ENCODE results near the gene OR4C6.

The OR4C6 gene

GRCh38 chr11:55697817-55698216 lies 35.8 kb downstream of the OR4C6 start:
- H3K9me3 ChIP-seq (replicated peaks in 1 of 11): peaks cover 7 to 15% (median 12%) of the 10 kb centered on the region in 11 experiments; a peak in 17 of 22 replicates
- no peak overlapping the region for H3K9ac ChIP-seq
- no peak overlapping the region for H3K4me2 ChIP-seq
- H3K4me3 ChIP-seq: no peak overlapping the region
- H4K20me1 ChIP-seq: no peaks in the 10 kb centered on the region
- no peaks in the 10 kb centered on the region for H3K27me3 ChIP-seq
- TF ChIP-seq Cebpa-rat (IDR thresholded peaks at IDR 0.05): no peak
- H3K36me3 ChIP-seq: no peaks in the 10 kb centered on the region
- H3K4me1 ChIP-seq: no peaks in the 10 kb centered on the region
- H3K27ac ChIP-seq: no peak overlapping the region

DNA sequence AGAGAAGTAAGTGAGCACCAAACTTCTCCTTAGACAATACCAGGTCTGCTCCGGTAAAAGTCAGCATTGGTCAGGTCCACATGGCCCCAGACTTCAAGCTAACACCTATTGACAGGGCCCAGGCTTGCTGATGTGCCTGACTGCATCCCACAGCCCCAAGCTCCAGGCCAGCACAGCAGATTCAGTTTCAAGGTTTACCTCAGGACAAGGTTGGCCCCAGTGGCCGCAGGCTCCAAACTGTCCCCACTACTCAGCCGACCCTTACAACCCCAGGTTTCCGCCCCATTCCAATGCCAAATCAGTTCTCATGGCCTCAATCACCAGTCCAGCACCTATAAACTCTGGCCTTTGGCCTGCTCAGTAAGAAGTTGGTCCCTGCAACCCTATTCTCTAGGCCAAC lies 39.4 kb downstream of the OR4C6 start:
- no peaks in the 10 kb centered on the region for H3K4me1 ChIP-seq
- no peaks in the 10 kb centered on the region for H3K27me3 ChIP-seq
- no peak overlapping the region for H3K27ac ChIP-seq
- H3K9ac ChIP-seq: no peak overlapping the region
- no peak for TF ChIP-seq Cebpa-rat (IDR thresholded peaks at IDR 0.05)
- H3K9me3 ChIP-seq (replicated peaks in 1 of 11): peaks cover 7 to 34% (median 17%) of the 10 kb centered on the region in 11 experiments; a peak in 18 of 22 replicates
- H4K20me1 ChIP-seq: no peaks in the 10 kb centered on the region
- no peaks in the 10 kb centered on the region for H3K36me3 ChIP-seq
- H3K4me3 ChIP-seq: no peak overlapping the region
- no peak overlapping the region for H3K4me2 ChIP-seq

DNA sequence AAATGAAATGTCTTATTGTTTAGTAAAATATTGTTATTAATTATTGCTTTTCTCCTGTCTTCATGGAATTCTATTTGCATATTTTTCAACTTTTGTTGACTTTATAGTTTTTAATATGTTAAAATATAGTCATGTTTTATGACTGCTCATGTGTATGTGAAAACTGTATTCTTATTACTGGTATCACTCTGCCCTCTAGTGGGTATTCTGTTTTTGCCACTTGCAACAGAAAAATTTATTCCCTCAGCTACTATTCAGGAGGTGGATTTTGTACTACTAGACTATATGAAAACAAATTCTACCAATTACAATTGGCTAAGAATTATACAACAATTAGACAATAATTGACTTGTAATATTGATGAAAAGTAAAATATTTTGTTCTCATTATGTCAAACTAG lies 45.0 kb downstream of the OR4C6 start:
- Histone ChIP-seq H3K27ac (no peak overlapping the region), H3K36me3 (no peaks in the 10 kb centered on the region), H3K9ac (no peak overlapping the region), H3K4me2 (no peak overlapping the region), H3K9me3 (replicated peaks in 1 of 11) (peaks cover 6 to 28% (median 12%) of the 10 kb centered on the region in 11 experiments; a peak in 18 of 22 replicates), H3K4me3 (no peak overlapping the region), H4K20me1 (no peaks in the 10 kb centered on the region), H3K4me1 (no peaks in the 10 kb centered on the region), H3K27me3 (no peaks in the 10 kb centered on the region)
- TF ChIP-seq Cebpa-rat (IDR thresholded peaks at IDR 0.05): no peak

DNA sequence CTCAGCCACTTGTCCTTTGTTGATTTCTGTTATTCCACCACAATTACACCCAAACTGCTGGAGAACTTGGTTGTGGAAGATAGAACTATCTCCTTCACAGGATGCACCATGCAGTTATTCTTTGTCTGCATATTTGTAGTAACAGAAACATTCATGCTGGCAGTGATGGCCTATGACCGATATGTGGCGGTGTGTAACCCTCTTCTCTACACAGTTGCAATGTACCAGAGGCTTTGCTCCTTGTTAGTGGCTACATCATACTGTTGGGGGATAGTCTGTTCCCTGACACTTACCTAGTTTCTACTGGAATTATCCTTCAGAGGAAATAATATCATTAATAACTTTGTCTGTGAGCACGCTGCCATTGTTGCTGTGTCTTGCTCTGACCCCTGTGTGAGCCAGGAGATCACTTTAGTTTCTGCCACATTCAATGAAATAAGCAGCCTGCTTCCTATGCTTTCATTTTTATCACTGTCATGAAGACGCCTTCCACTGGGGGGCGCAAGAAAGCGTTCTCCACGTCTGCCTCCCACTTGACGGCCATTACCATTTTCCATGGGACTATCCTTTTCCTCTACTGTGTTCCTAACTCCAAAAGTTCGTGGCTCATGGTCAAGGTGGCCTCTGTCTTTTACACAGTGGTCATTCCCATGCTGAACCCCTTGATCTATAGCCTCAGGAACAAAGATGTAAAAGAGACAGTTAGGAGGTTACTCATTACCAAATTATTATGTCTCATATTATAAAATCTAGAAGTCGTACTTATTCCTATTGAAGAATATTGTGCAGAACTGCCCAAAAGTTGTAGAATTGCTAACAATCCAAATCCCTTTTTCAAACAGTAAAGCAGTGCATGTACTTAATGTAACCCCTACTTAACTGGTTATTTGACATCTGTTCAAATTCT lies 53.2 kb downstream of the OR4C6 start:
- Histone ChIP-seq H4K20me1 (no peaks in the 10 kb centered on the region), H3K9me3 (replicated peaks in 1 of 11) (peaks cover 0 to 9% (median 0%) of the 10 kb centered on the region in 11 experiments; a peak in 4 of 22 replicates), H3K36me3 (no peaks in the 10 kb centered on the region), H3K4me2 (no peak overlapping the region), H3K4me3 (no peak overlapping the region), H3K27ac (no peak overlapping the region), H3K9ac (no peak overlapping the region), H3K4me1 (no peaks in the 10 kb centered on the region), H3K27me3 (no peaks in the 10 kb centered on the region)
- TF ChIP-seq Cebpa-rat (IDR thresholded peaks at IDR 0.05): no peak
